HG02885 (cell line): ENCODE measurements around the gene GON4L.
"Not testable (repeated sequence)": the region's sequence is repeated elsewhere in the genome, so short reads cannot be mapped to it uniquely, and the experiment has no call there.

Experiments used
- ATAC-seq: cut with Tn5 transposase; IDR thresholded peaks from one replicate; pipeline ENCODE4 v1.9.1; 2021; ENCODE audit warnings: mild to moderate bottlenecking; ENCODE audit not compliant: unreplicated experiment, poor library complexity

GON4L gene

DNA sequence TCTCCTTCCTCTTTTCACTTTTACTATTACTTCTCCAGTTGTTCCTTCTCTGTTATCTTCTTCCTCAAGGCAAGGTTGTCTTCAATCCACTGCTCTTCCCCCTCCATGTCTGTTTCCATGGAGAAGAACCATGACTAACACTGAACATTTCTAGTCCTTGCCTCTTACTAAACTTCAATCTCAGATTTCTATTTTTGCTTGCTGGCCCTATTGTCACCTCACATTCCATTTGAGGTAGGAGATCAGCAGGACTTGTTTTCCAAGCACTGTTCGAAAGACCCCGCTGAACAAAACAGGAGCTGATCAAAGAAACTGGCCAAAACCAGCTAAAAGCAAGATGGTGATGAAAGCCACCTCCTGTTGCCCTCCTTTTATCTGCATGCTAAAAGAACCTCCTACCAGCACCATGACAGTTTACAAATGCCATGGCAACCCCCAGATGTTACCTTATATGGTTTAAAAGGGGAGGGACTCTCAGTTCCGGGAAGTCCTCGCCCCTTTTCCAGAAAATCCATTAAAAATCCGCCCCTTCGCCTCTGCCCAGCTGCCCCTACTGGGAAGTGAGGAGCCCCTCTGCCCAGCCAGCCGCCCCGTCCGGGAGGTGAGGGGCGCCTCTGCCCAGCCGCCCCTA is 22.6 kb downstream of the GON4L start:
- no peak for ATAC-seq

DNA sequence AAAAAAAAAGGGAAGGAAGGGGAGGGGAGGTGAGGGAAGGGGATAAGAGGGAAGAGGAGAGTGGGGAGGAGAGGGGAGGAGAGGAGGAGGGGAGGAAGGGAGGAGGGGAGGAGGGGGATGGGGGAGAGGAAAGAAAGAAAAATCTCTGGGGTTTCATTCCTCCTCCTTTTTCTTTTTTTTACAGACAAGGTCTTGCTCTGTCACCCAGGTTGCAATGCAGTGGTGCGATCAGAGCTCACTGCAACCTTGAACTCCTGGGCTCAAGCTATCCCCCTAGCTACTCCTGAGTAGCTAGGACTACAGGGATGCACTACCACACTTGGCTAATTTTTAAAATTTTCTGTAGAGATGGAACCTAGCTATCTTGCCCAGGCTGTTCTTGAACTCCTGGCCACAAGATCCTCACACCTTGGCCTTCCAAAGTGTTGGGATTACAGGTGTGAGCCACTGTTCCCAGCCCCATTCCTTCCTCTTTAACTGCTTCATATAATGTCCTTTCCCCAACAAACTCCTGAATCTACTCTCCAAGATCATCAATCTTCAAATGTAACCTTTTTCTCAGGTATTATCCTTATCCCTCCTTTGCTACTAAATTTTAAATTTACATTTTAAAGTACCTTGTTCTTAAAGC is 23.2 kb downstream of the GON4L start:
- ATAC-seq, result no peak

DNA sequence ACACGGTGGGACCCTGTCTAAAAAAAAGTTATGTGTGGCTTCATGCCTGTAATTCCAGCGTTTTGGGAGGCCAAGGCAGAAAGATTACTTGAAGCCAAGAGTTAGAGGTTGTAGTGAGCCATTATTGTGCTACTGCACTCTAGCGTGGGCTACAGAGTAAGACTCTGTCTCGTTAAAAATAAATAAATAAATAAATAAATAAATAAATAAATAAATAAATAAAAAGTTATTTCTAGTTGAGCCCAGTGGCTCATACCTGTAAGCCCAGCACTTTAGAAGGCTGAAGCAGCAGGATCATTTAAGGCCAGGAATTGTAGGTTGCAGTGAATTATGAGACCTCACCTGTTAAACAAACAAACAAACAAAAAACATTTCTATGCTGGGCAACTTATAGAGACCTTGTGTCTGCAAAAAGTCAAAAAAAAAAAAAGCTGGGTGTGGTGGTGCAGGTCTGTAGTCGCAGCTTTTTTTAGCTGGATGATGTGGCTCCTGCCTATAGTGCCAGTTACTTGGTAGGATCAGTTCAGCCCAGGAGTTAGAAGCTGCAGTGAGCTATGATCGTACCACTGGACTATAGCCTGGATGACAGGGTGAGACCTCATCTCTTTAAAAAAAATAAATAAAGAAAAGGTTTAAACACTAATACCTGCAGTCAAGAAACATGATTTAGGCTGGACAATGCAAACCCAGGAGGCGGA is 25.6 kb downstream of the GON4L start:
- no peak for ATAC-seq

DNA sequence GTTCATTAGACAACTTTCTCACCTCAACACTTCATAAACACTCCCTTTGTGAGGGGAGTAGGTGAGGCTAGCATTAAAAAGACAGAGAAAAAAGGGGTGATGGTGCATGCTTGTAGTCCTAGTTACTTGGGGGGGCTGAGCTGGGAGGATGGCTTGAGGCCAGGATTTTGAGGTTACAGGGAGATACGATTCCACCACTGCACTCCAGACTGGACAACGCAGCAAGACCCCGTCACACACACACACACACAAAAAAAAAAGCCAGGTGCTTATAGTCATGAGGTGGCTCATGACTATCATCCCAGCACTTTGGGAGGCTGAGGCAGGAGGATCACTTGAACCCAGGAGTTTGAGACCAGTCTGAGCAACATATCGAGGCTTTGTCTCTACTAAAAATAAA is 29.6 kb downstream of the GON4L start:
- ATAC-seq, result no peak

DNA sequence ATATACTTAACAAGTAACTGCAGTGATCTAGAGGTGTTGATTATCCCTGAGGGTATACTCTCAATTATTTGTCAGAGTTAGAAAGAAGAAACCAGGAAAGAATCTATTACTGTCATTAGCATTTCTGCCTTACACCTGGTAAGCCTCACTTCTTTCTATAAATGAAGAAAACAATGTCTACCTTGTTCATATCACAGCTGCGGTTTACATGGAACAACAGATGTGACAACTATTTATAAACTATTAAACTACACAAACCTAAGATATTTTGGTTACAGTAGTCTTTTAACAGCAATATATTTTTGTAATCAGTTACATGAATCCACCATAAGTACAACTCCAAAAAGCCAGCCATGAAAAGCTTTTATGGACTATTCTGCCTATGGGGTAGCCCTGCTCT is 40.7 kb downstream of the GON4L start:
- ATAC-seq, result no peak

DNA sequence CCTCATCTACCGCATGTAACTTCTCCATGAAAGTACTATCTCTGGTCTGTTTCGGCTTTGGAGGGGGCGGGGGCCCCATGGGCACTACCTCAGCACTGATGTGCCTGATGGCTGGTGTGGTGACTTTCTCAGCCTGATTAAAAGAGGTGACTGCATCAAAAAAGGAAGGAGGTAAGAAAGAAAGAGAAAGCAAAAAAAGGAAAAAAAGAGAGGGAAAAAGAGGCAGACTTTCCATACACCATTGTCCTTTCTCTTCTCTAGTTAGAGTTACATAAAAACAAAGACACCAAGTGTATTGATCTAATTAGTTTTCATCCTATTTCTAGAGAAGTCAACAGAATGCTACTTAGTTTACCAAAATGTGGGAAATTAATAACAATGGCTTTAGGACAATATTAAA is 43.3 kb downstream of the GON4L start:
- ATAC-seq, result no peak

DNA sequence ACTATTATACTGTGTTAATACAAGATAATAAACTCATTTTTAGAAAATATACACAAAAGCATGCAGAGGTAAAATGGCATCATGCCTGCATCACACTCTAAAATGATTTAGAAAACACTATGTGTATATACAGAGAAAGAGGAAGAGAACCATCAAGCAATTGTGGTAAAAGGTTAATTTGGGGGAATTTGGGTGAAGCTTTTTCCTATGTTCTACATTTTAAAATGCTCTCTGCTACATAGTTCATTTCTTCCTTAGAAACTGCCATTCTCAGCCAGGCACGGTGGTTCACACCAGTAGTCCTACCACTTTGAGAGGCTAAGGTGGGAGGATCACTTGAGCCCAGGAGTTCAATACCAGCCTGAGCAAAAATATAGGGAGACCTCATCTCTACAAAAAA is 44.1 kb downstream of the GON4L start:
- ATAC-seq, result no peak

DNA sequence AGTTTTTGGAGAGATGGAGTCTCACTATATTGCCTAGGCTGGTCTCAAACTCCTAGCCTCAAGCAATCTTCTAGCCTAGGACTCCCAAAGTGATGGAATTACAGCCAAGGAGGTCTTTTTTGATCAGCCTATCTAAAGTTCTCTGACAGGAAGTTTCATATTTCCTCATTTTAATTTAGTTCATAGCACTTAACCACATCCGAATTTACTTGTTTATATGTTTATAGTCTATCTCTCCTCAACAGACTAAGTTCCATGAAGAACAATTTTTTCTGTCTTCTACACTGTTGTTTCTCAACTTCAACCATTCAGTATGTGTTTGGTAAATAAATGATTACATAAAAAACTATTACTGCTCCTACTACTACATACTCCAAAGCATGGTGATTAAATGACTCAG is 47.9 kb downstream of the GON4L start:
- ATAC-seq, result no peak

DNA sequence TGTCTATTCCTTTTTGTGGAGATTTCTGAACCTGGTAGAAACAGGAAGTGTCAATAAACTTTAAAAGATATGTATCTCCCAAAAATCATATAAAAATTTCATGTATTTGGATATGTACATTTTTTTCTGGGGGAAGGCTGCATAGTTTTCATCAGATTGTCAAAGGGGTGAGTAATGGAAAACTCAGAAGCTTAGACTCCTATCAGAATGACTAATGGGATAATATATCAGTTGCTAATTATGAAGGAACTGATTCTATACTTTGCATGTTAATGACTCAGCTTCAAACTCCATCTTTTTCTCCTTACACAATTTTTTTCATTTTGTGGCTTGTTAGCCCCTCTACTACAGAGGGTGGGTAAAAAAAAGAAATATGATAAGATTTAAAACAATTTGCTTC is 55.9 kb downstream of the GON4L start:
- ATAC-seq, result no peak

DNA sequence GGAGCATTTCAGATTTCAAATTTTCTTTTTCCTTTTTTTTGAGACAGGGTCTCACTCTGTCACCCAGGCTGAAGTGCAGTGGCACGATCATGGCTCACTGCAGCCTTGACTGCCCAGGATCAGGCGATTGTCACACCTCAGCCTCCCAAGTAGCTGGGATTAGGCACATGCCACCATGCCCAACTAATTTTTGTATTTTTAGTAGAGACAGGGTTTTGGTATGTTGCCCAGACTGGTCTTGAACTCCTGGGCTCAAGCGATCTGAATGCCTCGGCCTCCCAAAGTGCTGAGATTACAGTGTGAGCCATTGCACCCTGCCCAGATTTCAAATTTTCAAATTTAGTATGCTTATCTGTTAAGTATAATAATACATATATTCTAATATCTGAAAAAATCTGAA is 61.4 kb downstream of the GON4L start:
- ATAC-seq, result not testable (repeated sequence)

DNA sequence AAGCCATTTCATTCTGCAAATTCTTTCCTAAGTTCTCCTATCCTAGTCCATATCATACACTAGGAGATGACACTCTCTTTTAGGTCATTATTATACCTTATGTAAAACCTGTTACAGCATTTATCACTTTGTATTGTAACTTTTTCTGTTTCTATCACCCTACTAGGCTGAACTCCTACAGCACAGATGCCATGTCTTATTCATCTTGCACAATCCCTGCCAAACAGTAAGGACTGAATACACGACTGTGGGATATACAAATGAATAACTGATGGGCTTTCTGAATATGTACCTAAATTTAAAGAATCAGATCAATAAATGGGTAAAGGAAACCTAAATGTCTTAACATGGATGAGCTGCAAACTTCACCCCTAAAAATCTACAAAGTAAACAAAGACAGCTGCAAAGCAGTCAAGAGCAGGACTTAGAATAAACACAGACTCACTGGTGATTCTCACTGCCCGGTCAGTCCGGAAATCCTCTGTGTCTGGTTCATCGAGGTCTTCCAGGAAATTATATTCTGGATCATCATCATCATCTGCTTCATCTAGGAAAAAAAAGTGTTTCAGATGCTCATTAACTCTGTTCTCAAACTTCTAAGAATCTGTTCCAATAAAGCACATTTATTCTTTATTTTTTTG is 62.3 kb downstream of the GON4L start:
- no peak for ATAC-seq

DNA sequence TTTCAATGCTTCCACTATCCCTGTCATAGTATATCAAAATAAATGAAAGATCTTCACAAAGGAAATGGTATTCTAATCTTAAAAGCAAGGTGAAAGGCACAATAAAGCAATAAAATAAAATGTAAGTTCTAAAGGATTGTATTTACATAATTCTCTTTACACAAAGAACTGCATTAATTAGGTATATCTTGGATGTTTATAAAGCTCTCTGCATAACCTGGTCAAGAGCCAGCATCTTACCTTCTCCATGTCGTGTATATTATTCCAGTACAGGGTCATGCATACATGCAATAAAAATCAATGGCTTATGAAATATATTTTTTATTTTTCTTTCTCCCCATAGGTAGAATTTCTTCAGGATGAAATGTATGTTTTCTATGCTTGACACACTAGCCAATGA is 63.8 kb downstream of the GON4L start:
- ATAC-seq, result no peak

DNA sequence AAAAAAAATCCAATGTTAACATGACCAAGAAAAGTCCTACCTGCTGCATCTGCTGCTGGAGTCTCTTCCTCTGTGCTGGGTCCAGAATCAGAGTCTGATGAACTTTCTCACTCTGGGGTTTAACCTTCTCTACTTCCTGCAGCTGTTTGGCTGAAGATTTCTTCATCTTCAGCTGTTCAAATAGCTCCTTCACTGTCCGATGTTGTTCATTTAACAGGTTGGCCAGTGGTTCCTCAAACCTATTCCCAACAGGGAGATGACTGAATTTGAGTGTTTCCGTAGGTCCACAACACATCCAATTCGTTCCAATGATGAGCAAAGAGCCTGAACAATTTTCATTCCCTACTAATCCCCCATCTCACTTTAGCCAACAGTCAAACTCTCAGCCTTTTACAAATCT is 79.4 kb downstream of the GON4L start:
- ATAC-seq, result no peak

DNA sequence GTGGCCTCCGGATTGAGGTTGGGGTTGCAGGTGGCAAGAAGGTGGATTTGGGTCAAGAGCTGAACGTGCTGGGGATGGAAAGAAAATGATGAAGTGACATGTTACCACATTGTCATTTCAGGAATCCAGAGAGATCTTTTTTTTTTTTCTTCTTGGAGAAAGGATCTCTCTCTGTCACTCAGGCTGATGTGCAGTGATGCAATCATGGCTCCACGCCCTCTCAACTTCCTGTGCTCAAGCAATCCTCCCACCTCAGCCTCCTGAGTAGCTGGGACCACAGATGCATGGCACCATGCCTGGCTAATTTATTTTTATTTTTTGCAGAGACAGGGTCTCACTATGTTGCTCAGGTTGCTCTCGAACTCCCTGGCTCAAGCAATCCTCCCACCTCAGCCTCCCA is 80.6 kb downstream of the GON4L start:
- ATAC-seq, result no peak

DNA sequence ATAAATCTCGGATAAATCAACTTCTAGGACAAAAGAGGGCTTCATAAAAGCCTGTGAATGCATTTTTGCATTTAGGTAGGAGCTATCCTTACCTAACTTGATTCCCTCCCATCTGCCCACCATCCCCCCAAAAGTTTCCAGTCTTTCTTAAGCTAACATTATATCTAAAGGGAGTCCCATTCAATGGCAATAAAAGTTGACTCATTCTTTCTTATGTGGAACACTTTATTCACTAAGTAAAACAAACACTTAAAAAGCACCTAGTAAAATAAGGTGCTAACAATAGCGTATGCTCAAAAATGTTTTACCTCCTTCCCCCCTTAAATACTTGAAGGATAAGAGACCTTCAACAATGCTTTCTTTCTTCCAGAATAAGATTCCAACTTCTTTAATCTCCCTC is 83.8 kb downstream of the GON4L start:
- no peak for ATAC-seq

DNA sequence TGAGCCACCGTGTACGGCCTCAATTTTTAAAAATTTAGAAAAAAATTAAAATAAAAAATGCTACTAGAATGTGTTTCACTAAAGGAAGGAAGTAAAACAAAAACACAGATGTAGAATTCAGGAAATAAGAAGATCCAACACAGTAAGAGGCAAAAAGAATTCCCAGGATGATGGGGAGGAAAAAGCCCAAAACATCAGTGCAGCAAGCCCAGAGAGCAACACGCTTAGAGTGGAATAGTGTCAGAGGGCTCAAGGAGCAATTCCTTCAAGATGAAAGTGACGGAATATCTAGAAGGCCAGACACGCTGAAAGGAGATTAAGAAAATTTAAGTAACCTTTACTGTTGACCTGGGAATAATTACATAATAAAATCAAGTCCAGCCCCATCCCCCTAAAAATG is 87.8 kb downstream of the GON4L start:
- no peak for ATAC-seq

DNA sequence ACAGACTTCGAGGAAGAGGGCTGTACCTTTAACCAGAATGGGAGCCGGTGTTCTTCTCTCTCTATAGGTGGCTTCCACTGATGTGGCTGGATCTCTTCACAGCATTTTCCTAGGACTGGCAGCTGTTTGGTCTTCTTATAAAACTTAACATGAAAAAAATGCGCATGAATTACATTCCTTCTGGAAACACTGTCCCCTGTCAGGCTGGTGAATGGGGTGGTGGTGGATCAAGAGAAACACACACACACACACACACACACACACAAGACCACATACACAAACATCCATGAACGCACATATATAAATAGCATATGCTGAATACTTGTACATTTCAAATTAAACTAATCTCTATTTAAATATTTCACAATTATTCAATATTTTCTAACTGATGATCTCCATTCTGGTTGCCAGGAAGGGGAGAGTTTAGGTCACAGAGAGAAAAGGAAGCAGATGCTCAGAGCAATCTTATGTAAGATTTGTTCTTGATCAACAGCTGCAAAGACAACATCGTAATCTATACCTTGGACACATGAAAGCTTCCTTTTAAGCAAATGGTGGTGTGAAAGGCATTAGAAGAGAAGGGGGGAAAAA is 89.5 kb downstream of the GON4L start:
- ATAC-seq, result not testable (repeated sequence)

DNA sequence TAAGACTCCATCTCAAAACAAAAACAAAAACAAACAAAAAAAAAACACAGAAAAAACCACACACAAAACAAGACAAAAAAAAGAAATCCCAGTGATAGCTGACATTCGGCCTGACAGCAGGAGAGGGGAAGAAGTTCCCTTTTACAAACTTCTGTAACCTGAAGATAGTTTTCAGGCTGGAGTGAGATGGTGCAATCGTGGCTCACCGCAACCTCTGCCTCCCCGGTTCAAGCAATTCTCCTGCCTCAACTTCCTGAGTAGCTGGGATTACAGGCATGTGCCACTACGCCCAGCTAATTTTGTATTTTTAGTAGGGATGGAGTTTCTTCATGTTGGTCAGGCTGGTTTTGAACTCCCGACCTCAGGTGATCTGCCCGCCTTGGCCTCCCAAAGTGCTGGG is 93.0 kb downstream of the GON4L start:
- ATAC-seq, result not testable (repeated sequence)

DNA sequence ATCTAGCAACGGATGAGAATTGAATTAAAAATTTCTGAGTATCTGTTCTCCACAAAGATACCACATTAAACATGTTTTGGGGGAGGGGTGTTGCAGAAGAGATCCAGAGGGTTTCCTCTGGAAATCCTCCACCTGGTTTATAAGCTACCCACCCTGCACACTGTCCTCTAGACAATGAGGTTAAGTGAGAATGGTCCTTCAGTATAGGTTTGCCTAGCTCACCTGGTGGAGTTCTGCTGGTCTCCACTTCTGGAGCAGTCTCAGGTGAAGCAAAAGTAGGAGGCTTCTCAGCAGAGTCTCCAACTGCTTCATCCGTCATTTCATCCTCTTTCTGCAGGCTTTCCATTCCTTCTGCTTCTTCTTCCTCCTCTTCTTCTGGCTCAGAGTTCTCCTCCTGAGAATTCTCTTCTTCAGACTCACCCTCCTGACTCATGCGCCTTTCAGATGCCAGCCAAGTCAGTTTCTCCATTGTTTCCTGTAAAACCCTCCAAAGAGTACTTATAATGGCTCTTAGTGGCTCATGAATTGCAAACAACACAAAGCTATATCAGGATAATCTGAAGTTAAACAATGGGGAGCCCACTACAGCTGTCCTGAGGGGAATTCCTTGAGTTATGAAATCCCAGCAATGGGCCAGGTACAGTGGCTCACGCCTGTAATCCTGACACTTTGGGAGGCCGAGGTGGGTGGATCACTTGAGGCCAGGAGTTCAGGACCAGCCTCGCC is 93.8 kb downstream of the GON4L start:
- ATAC-seq, result not testable (repeated sequence)

DNA sequence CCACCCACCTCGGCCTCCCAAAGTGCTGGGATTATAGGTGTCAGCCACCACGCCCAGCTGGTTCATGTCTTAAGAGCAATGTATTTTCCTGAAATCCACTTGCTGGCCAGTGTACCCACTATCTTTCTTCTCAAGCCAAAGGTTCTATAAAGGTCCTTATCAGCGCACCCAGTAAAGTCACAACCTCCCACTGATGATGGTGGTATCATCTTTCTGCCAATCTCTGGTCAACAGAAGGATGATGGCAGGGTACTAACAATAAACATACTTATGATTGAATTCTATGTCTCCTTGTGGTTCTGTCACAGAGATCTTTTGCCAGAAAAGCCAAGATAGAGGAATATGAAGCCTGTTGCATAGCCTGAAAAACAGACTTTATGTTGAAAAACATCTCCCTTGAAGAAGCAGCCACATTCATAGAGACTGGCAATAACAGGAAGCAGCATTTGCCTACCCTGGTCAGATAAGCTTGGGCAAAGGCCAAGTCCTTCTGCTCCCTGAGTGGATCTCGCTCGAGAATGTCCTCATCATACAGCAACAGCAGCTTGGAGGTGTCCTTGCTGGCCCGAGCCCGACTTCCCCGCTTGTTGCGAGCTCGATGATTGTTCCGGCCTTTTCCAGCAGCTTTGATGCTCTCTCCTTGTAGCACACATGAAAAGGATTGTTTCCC is 95.1 kb downstream of the GON4L start:
- no peak for ATAC-seq
